ENCODE measurements around the gene SOS1. TPM values are rescaled to one million over a fixed set of nuclear protein-coding genes. Genes with fewer than 3 reads are reported as not detected.

The SOS1 gene
- total RNA-seq, 1 donor from 2014 or later = 5.8 TPM

GRCh38 chr2:38934742-38935141 is 186.1 kb downstream of the SOS1 start:
- DNase-seq (ENCODE audit: low read depth in 2 of 2) = no peak

DNA sequence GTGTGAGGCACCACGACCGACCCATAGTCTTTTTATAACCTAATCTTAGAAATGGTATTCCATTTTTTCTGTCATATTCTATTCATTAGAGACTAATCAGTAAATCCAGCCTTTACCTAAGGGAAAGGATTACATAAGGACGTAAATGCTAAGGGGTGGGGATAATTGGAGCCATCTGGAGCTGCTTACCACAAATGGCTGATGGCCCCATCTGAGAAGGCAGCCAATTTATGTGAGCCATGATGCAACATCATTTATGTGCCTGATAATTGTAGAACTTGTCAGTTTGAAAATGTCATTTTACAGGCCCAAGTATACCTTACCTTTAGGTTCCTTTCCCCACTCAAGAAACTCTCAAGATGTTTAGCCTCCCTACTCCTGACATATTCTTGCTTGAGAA is 187.2 kb downstream of the SOS1 start:
- no peak for DNase-seq (ENCODE audit: low read depth in 2 of 2)

DNA sequence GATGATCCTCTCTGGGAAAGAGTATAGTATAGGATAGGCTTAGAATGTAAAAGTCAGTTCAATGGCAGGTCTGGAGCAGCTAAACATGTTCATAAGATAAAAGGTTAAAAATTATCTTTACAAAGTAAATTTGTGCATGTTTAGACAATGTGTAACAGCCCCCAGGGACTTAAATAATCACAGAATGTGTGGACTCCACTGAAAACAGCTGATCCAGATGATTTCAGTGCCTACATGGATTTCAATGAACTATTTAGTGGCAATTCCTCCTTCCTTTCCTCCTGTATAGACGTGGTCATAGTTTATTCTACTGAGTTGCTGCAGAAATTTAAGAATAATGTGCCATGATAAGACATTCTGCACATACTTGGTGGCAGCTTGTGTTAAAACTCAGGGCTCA is 188.3 kb downstream of the SOS1 start:
- DNase-seq (ENCODE audit: low read depth in 2 of 2) = no peak

Other genes starting within 250 kb of the SOS1 start
- gene DHX57, start 245.1 kb downstream of the SOS1 start, total RNA-seq = 12.0 and 13.5 TPM in 2 replicates
- 7.6 and 9.6 TPM in 2 replicates for gene MORN2, start 245.1 kb downstream of the SOS1 start, total RNA-seq
- gene ARHGEF33, start 231.2 kb downstream of the SOS1 start, total RNA-seq = under 0.01 TPM in 2 replicates
- gene CDKL4, start 122.9 kb upstream of the SOS1 start, total RNA-seq = 0.25 and 0.64 TPM in 2 replicates

Measured in dermis microvascular lymphatic vessel endothelial cell (primary cell).